ENCODE measurements around the gene ZNF662. TPM values are rescaled to one million over a fixed set of nuclear protein-coding genes. Genes with fewer than 3 reads are reported as not detected.
A peak's percentile ranks its signal among the peaks of the same experiment; 100 is the strongest.
"Not testable (repeated sequence)": the region's sequence is repeated elsewhere in the genome, so short reads cannot be mapped to it uniquely, and the experiment has no call there.

The ZNF662 gene
- total RNA-seq, 1 experiment from 2014 or later, result 2.7 TPM

DNA sequence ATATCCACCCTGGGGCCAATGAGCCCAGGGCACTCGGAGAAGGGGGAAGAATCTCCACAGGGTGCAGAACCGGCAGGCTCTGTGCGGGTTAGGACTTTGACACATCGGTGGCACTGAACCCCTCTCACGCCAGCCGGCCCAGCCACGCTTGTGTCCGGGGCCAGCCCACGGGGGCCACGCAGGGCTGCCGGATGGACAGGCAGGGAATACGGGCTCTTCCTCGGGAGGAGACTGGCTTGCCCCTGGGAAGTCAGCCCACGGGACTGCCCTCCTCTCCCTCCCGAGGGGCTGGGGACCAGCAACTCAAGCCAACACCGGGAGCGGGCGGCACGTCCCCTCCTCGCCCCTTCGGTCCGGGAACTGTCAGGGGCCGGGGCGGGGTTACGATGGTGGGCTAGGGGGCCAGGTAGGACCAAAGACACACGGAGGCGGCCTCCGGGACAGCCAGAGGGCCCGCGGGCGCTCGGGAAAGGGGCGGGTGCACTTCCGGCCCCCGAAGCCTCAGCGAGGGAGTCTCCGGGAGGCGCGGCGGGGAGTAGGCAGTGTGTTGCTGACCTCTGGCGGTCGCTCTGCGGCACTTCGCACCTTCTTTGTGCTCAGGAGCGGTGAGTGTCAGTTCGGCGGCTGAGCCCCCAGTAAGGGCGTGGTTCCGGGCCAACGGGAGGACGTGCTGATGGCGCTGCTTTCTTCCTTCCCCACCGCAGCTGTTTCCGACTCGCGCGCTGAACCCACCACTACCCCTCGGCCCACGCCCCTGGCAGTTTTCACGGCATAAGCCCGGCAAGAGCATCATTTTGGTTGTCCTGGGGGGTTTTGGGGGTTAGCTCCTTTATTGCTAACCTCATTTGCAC lies 25.1 kb upstream of the ZNF662 start (continued):
- TF ChIP-seq, protein P1, sequence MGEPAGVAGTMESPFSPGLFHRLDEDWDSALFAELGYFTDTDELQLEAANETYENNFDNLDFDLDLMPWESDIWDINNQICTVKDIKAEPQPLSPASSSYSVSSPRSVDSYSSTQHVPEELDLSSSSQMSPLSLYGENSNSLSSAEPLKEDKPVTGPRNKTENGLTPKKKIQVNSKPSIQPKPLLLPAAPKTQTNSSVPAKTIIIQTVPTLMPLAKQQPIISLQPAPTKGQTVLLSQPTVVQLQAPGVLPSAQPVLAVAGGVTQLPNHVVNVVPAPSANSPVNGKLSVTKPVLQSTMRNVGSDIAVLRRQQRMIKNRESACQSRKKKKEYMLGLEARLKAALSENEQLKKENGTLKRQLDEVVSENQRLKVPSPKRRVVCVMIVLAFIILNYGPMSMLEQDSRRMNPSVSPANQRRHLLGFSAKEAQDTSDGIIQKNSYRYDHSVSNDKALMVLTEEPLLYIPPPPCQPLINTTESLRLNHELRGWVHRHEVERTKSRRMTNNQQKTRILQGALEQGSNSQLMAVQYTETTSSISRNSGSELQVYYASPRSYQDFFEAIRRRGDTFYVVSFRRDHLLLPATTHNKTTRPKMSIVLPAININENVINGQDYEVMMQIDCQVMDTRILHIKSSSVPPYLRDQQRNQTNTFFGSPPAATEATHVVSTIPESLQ (CRISPR knock-in tag; IDR thresholded peaks at IDR 0.05), result no peak
- TF ChIP-seq FOXK1 (CRISPR knock-in tag; IDR thresholded peaks at IDR 0.05), result 0 out of 2 replicates have a peak, but pooled peaks have one; percentile 32
- TF ChIP-seq, protein P2, sequence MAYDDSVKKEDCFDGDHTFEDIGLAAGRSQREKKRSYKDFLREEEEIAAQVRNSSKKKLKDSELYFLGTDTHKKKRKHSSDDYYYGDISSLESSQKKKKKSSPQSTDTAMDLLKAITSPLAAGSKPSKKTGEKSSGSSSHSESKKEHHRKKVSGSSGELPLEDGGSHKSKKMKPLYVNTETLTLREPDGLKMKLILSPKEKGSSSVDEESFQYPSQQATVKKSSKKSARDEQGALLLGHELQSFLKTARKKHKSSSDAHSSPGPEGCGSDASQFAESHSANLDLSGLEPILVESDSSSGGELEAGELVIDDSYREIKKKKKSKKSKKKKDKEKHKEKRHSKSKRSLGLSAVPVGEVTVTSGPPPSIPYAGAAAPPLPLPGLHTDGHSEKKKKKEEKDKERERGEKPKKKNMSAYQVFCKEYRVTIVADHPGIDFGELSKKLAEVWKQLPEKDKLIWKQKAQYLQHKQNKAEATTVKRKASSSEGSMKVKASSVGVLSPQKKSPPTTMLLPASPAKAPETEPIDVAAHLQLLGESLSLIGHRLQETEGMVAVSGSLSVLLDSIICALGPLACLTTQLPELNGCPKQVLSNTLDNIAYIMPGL (CRISPR knock-in tag; IDR thresholded peaks at IDR 0.05), result peak; percentile 85
- TF ChIP-seq ZNF121 (CRISPR knock-in tag; IDR thresholded peaks at IDR 0.05), result no peak
- TF ChIP-seq, protein P3, sequence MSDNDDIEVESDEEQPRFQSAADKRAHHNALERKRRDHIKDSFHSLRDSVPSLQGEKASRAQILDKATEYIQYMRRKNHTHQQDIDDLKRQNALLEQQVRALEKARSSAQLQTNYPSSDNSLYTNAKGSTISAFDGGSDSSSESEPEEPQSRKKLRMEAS (CRISPR knock-in tag; IDR thresholded peaks at IDR 0.05), result peak; percentile 60; the same call in 1 of the 2 replicates
- TF ChIP-seq, protein P4, sequence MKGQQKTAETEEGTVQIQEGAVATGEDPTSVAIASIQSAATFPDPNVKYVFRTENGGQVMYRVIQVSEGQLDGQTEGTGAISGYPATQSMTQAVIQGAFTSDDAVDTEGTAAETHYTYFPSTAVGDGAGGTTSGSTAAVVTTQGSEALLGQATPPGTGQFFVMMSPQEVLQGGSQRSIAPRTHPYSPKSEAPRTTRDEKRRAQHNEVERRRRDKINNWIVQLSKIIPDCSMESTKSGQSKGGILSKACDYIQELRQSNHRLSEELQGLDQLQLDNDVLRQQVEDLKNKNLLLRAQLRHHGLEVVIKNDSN (CRISPR knock-in tag; IDR thresholded peaks at IDR 0.05), result no peak
- TF ChIP-seq ZNF317 (CRISPR knock-in tag; IDR thresholded peaks at IDR 0.05; ENCODE audit: borderline replicate concordance, low read depth), result no peak
- no peak for TF ChIP-seq PRRX2 (CRISPR knock-in tag; IDR thresholded peaks at IDR 0.05)
- no peak for TF ChIP-seq MXD4 (CRISPR knock-in tag; IDR thresholded peaks at IDR 0.05; ENCODE audit: borderline replicate concordance)
- no peak for TF ChIP-seq SOX15 (CRISPR knock-in tag; IDR thresholded peaks at IDR 0.05)

DNA sequence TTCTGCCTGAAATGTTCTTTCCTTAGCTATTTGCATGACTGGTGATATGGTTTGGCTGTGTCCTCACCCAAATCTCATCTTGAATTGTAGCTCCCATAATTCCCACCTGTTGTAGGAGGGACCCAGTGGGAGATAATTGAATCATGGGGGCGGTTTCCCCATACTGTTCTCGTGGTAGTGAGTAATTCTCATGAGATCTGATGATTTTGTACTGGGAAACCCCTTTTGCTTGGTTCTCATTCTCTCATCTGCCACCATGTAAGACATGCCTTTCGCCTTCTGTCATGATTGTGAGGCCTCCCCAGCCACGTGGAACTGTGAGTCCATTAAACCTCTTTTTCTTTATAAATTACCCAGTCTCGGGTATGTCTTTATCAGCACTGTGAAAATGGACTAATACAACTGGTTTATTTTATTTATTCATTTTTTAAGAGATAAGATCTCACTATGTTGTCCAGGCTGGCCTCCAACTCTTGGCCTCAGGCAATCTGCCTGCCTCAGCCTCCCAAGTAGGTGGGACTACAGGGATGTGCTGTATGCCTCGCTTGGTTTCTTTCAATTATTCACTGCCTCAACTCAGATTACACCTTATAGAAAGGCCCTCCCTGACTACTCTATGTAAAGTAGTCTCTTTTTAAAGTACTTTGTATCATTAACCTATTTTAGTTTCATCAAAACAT lies 22.6 kb upstream of the ZNF662 start:
- H3K9me3 Mint-ChIP-seq; POLR2A ChIA-PET; H3K27ac Mint-ChIP-seq; DNase-seq (ENCODE audit: low spot score); H3K4me3 Mint-ChIP-seq; H3K36me3 Mint-ChIP-seq; ATAC-seq; H3K27me3 Mint-ChIP-seq (ENCODE audit: low read depth): not testable (repeated sequence)
- peaks cover 32% of the 10 kb centered on the region for H3K4me1 Mint-ChIP-seq
- CTCF ChIA-PET, result interaction anchor here (2.6 to 3.5 kb wide), 2 partner anchors 16 to 53 kb away, joined by 7 to 55 read pairs; no protein-coding TSS in a partner anchor

DNA sequence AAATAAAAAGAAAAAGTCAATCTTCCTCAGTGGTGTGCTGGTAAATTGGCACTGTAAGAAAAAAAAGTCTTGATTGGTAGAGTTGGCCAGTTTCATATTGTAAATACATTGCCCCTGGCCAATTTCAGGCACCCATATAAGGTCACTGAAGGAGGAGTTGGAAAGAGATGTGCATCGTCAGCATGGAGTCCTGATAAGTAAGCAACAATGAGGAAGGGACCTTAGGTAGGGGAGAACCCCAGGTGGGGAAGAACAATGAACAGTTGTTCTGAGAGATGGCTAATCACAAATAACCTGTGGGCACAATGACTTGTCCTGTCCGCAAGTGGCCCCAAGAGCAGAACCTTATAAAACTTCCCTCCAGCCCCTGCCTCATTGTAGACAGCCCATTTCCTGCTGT lies 21.6 kb upstream of the ZNF662 start:
- POLR2A ChIA-PET, result no interaction called here
- Mint-ChIP-seq H3K27ac (no peak overlapping the region), H3K4me3 (no peak overlapping the region), H3K36me3 (no peaks in the 10 kb centered on the region), H3K4me1 (peaks cover 38% of the 10 kb centered on the region), H3K27me3 (ENCODE audit: low read depth) (peaks cover 7% of the 10 kb centered on the region), H3K9me3 (peaks cover under 1% of the 10 kb centered on the region; the same call in 1 of the 2 replicates)
- TF ChIP-seq, protein P5, sequence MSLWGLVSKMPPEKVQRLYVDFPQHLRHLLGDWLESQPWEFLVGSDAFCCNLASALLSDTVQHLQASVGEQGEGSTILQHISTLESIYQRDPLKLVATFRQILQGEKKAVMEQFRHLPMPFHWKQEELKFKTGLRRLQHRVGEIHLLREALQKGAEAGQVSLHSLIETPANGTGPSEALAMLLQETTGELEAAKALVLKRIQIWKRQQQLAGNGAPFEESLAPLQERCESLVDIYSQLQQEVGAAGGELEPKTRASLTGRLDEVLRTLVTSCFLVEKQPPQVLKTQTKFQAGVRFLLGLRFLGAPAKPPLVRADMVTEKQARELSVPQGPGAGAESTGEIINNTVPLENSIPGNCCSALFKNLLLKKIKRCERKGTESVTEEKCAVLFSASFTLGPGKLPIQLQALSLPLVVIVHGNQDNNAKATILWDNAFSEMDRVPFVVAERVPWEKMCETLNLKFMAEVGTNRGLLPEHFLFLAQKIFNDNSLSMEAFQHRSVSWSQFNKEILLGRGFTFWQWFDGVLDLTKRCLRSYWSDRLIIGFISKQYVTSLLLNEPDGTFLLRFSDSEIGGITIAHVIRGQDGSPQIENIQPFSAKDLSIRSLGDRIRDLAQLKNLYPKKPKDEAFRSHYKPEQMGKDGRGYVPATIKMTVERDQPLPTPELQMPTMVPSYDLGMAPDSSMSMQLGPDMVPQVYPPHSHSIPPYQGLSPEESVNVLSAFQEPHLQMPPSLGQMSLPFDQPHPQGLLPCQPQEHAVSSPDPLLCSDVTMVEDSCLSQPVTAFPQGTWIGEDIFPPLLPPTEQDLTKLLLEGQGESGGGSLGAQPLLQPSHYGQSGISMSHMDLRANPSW (CRISPR knock-in tag; conservative IDR thresholded peaks at IDR 0.05; ENCODE audit: low read depth), result no peak
- DNase-seq (ENCODE audit: low spot score) (no peak), ATAC-seq (no peak)
- CTCF ChIA-PET, result no interaction called here
